SK-N-SH treated with all-trans-retinoic acid at 6 μM for 48 hours (cell line): ENCODE results near the gene DAB1.

Experiments used
- ZFP30 ChIP-seq: fragments of 450-650 bp; formaldehyde crosslinking; IDR thresholded peaks from 2 replicates; pipeline ENCODE4 v1.5.0; 2022; ENCODE audit warnings: mild to moderate bottlenecking, moderate library complexity
- ZNF565 ChIP-seq: fragments of 450-650 bp; formaldehyde crosslinking; conservative IDR thresholded peaks from 2 replicates; pipeline ENCODE4 v1.5.0; 2020; ENCODE audit warnings: low read depth, mild to moderate bottlenecking, moderate library complexity
- ZNF70 ChIP-seq: fragments of 450-650 bp; formaldehyde crosslinking; IDR thresholded peaks from 2 replicates; pipeline ENCODE4 v1.5.0; 2020; ENCODE audit warnings: mild to moderate bottlenecking, moderate library complexity

DNA sequence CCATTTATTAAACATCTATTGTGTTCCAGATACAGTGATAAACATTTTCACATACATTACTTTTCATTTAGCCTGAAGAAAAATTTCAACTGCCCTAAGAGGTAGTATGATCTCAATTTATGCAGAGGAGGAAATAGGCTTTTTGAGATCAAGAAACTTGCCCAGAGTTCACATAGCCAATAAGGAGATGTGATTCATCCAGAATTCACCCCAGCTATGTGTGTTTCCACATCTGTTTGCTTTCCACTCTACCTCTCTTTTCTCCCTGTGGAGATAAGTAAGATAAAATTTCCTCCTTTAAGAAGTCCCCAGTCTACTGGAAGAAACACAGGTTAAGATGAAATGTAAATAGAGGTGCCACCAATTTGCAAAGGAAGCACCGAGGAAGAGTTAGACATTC lies 258.3 kb downstream of the DAB1 start:
- no peak for TF ChIP-seq ZFP30
- no peak for TF ChIP-seq ZNF70 (CRISPR knock-in tag)
- TF ChIP-seq ZNF565 (CRISPR knock-in tag): no peak
